Osteocyte (in vitro differentiated cells): Measurements from ENCODE around the gene BNIP5. TPM values are rescaled to one million over a fixed set of nuclear protein-coding genes. Genes with fewer than 3 reads are reported as not detected.

Experiments used
- DNase-seq: peaks from one replicate; pipeline ENCODE4 v3.0.0; 2021; ENCODE audit warnings: mixed read lengths; ENCODE audit not compliant: unreplicated experiment; ENCODE audit errors: extremely low spot score
- H3K27ac Mint-ChIP-seq: one replicate; pipeline ENCODE4 v1.8.0; 2021; ENCODE audit warnings: mild to moderate bottlenecking, mixed read lengths; ENCODE audit not compliant: unreplicated experiment
- H3K27me3 Mint-ChIP-seq: one replicate; pipeline ENCODE4 v1.8.0; 2021; ENCODE audit warnings: mixed read lengths; ENCODE audit not compliant: unreplicated experiment
- H3K36me3 Mint-ChIP-seq: one replicate; pipeline ENCODE4 v1.8.0; 2021; ENCODE audit warnings: mixed read lengths; ENCODE audit not compliant: unreplicated experiment
- H3K4me1 Mint-ChIP-seq: one replicate; pipeline ENCODE4 v1.8.0; 2021; ENCODE audit warnings: mixed read lengths; ENCODE audit not compliant: unreplicated experiment
- H3K4me3 Mint-ChIP-seq: one replicate; pipeline ENCODE4 v1.8.0; 2021; ENCODE audit warnings: mild to moderate bottlenecking, moderate library complexity, mixed read lengths; ENCODE audit not compliant: unreplicated experiment
- H3K9me3 Mint-ChIP-seq: one replicate; pipeline ENCODE4 v1.8.0; 2021; ENCODE audit warnings: mixed read lengths; ENCODE audit not compliant: unreplicated experiment
- total RNA-seq: library from RNA; stranded (reverse); gene quantifications from 2 replicates; pipeline ENCODE4 v1.2.1, GENCODE V29; 2021
- TF ChIP-seq, protein P1 (sequence below): fragments of 200-600 bp; sonication (generic); IDR thresholded peaks from 2 replicates; pipeline ENCODE4 v1.5.0; 2021; ENCODE audit warnings: antibody characterized with exemption, mild to moderate bottlenecking, moderate library complexity

The BNIP5 gene
- total RNA-seq, 1 donor from 2014 or later, result not detected

DNA sequence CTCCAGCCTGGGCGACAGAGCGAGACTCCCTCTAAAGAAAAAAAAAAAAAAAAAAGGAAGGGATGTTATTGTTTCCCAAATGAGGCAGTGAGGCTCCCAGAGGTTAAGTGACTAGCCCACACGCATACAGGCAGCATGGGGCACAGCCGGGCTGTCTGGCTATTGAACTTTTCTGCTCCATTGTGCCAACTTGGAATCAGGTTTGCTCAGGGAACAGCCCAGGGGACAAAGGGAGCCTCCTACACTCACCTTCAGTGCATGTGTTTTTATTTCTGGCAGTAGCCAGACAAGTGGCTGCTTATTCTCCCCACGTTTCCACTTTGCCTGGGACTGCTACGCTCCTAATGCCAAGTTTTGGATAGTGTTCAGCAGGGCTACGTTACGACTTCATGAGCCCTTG is 40.1 kb upstream of the BNIP5 start:
- peaks cover 35% of the 10 kb centered on the region for H3K27me3 Mint-ChIP-seq
- H3K4me3 Mint-ChIP-seq, result no peak overlapping the region
- H3K9me3 Mint-ChIP-seq, result no peaks in the 10 kb centered on the region
- no peak overlapping the region for H3K27ac Mint-ChIP-seq
- H3K36me3 Mint-ChIP-seq, result no peaks in the 10 kb centered on the region
- peaks cover 2% of the 10 kb centered on the region for H3K4me1 Mint-ChIP-seq
- DNase-seq, result no peak
- TF ChIP-seq, protein P1, sequence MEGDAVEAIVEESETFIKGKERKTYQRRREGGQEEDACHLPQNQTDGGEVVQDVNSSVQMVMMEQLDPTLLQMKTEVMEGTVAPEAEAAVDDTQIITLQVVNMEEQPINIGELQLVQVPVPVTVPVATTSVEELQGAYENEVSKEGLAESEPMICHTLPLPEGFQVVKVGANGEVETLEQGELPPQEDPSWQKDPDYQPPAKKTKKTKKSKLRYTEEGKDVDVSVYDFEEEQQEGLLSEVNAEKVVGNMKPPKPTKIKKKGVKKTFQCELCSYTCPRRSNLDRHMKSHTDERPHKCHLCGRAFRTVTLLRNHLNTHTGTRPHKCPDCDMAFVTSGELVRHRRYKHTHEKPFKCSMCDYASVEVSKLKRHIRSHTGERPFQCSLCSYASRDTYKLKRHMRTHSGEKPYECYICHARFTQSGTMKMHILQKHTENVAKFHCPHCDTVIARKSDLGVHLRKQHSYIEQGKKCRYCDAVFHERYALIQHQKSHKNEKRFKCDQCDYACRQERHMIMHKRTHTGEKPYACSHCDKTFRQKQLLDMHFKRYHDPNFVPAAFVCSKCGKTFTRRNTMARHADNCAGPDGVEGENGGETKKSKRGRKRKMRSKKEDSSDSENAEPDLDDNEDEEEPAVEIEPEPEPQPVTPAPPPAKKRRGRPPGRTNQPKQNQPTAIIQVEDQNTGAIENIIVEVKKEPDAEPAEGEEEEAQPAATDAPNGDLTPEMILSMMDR, result no peak

GRCh38 chr6:36376183-36376582 is 39.5 kb upstream of the BNIP5 start:
- H3K9me3 Mint-ChIP-seq, result no peaks in the 10 kb centered on the region
- DNase-seq, result no peak
- TF ChIP-seq, protein P1, result no peak
- H3K4me1 Mint-ChIP-seq, result peaks cover 2% of the 10 kb centered on the region
- no peaks in the 10 kb centered on the region for H3K36me3 Mint-ChIP-seq
- peaks cover 36% of the 10 kb centered on the region for H3K27me3 Mint-ChIP-seq
- no peak overlapping the region for H3K27ac Mint-ChIP-seq
- H3K4me3 Mint-ChIP-seq, result no peak overlapping the region

GRCh38 chr6:36375644-36376155 is 39.0 kb upstream of the BNIP5 start:
- H3K4me1 Mint-ChIP-seq, result peaks cover 2% of the 10 kb centered on the region
- TF ChIP-seq, protein P1, result no peak

DNA sequence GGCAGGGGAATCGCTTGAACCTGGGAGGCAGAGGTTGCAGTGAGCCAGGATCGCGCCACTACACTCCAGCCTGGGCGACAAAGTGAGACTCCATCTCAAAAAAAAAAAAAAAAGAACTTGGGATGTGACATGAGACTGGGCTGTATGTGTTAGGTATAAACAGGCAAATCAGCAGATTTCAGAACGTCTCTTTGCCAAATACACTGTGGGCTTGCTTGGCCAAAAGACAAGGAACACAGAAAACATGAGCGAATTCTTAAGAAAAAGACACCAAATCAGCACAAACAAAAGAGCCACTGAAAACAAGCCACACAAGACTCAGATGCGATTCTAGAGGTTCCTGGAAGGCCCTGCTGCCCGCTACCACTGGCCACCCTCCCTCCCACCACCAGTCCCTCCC is 38.3 kb upstream of the BNIP5 start:
- Mint-ChIP-seq H3K36me3 (no peaks in the 10 kb centered on the region), H3K4me3 (no peak overlapping the region), H3K4me1 (peaks cover 2% of the 10 kb centered on the region), H3K9me3 (no peaks in the 10 kb centered on the region), H3K27ac (no peak overlapping the region), H3K27me3 (peaks cover 36% of the 10 kb centered on the region)
- no peak for DNase-seq
- TF ChIP-seq, protein P1, result no peak

More at GRCh38 chr6:36375644-36376155, 39.0 kb upstream of the BNIP5 start:
- H3K36me3 Mint-ChIP-seq, result no peaks in the 10 kb centered on the region
- no peak for DNase-seq
- no peak overlapping the region for H3K4me3 Mint-ChIP-seq
- H3K27ac Mint-ChIP-seq, result no peak overlapping the region
- H3K9me3 Mint-ChIP-seq, result no peaks in the 10 kb centered on the region
- H3K27me3 Mint-ChIP-seq, result peaks cover 36% of the 10 kb centered on the region

DNA sequence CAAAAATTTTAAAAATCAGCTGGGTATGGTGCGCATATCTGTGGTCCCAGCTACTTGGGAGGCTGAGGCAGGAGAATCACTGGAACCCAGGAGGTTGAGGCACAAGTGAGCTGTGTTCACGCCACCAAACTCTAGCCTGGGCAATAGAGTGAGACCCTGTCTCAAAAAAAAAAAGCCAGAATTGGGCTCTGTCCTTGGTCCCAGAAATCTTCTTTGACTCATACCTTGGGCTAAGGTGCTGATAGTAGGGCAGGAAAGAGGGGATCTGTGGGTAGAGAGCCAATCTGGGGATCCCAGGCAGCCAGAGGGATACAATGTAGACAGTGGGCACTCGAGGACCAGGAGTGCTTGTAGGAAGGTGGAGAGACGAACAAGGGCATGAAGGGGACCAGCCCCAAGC is 37.5 kb upstream of the BNIP5 start:
- Mint-ChIP-seq H3K9me3 (no peaks in the 10 kb centered on the region), H3K4me1 (peaks cover 2% of the 10 kb centered on the region), H3K27me3 (peaks cover 36% of the 10 kb centered on the region), H3K27ac (no peak overlapping the region), H3K36me3 (no peaks in the 10 kb centered on the region), H3K4me3 (no peak overlapping the region)
- no peak for DNase-seq
- TF ChIP-seq, protein P1, result no peak
